GM15510 (cell line): ENCODE data around the gene RASGRP2.

Experiments used
- POLR2A ChIP-seq: IDR thresholded peaks from 3 replicates; pipeline ENCODE4 v1.6.1; 2011; ENCODE audit warnings: borderline replicate concordance; ENCODE audit not compliant: insufficient read length; ENCODE audit errors: extremely low read depth

Gene RASGRP2

GRCh38 chr11:64742087-64742888 lies 1.7 kb downstream of the RASGRP2 start:
- TF ChIP-seq POLR2A = no peak

- no peak for TF ChIP-seq POLR2A
Measured at GRCh38 chr11:64741375-64742086, 2.4 kb downstream of the RASGRP2 start.

- TF ChIP-seq POLR2A = no peak
Measured at GRCh38 chr11:64739871-64740270, 4.1 kb downstream of the RASGRP2 start.

GRCh38 chr11:64736654-64737053 lies 7.3 kb downstream of the RASGRP2 start:
- TF ChIP-seq POLR2A = no peak

GRCh38 chr11:64735725-64736259 lies 8.2 kb downstream of the RASGRP2 start:
- TF ChIP-seq POLR2A = no peak

GRCh38 chr11:64734811-64735724 lies 8.9 kb downstream of the RASGRP2 start:
- TF ChIP-seq POLR2A = no peak

GRCh38 chr11:64731601-64732000 lies 12.3 kb downstream of the RASGRP2 start:
- TF ChIP-seq POLR2A = no peak

- TF ChIP-seq POLR2A = no peak
Measured at GRCh38 chr11:64729851-64730382, 14.0 kb downstream of the RASGRP2 start.

GRCh38 chr11:64728757-64729365 lies 15.1 kb downstream of the RASGRP2 start:
- no peak for TF ChIP-seq POLR2A

GRCh38 chr11:64726867-64727530 lies 16.9 kb downstream of the RASGRP2 start:
- TF ChIP-seq POLR2A = no peak

GRCh38 chr11:64726211-64726641 lies 17.7 kb downstream of the RASGRP2 start:
- no peak for TF ChIP-seq POLR2A

GRCh38 chr11:64724863-64725532 lies 18.9 kb downstream of the RASGRP2 start:
- no peak for TF ChIP-seq POLR2A
